ENCODE results near the gene RBM33.
"Not testable (repeated sequence)": the region's sequence is repeated elsewhere in the genome, so short reads cannot be mapped to it uniquely, and the experiment has no call there.

Gene RBM33, protein sequence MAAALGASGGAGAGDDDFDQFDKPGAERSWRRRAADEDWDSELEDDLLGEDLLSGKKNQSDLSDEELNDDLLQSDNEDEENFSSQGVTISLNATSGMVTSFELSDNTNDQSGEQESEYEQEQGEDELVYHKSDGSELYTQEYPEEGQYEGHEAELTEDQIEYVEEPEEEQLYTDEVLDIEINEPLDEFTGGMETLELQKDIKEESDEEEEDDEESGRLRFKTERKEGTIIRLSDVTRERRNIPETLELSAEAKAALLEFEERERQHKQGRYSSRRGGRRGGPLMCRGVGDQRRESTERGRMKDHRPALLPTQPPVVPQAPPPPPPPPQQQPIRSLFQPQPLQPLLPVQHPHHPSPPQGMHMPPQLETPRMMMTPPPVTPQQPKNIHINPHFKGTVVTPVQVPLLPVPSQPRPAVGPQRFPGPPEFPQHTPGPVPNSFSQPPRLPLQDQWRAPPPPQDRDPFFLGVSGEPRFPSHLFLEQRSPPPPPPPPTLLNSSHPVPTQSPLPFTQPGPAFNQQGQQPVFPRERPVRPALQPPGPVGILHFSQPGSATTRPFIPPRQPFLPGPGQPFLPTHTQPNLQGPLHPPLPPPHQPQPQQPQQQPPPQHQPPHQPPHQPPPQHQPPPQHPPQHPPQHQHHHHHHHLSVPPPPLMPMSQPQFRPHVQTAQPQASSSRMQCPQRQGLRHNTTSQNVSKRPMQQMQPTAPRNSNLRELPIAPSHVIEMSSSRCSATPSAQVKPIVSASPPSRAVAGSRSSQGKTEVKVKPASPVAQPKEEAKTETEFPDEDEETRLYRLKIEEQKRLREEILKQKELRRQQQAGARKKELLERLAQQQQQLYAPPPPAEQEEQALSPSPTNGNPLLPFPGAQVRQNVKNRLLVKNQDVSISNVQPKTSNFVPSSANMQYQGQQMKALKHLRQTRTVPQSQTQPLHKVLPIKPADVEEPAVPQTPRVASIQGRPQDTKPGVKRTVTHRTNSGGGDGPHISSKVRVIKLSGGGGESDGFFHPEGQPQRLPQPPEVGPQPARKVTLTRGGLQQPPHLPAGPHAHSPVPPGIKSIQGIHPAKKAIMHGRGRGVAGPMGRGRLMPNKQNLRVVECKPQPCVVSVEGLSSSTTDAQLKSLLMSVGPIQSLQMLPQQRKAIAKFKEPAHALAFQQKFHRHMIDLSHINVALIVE

DNA sequence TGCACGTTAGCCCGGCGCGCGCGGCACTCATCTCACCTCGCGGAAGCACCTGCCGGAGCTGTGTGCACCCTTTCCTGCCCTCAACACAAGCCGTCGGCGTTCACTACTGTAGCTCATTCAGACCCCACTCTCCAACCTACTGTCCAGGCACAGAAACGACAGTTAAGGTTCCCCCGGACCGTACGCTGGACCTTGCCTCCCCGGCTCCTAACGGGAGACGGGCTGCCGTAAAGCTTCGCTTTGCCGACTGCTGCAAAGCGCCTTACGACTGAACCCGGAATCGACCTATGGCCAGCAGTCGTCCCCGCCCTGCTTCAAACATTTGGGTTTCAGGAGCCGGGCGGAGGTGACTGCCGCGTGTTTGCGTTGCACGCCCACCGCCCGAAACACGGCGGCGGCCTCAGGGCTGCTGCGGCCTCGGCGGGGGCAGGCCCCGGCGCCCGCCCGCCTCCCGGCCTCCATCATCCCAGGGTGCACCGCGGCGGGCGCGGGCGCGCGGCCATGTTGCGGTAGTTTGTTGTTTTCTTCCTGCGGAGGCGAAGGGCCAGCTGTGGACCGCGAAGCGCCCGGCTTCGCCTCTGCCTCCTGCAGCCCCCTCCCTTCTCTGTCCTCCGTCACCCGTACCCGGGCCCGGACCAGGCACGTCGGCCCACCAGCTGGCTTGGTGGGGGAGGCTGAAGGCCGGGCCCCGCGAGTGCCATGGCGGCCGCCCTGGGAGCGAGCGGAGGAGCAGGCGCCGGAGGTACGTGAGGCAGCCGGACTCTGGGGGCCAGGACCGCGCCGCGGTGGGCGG lies at the start of gene RBM33:
RBM33 (plus strand) TSS at position 484 of the 793 bp plus-strand sequence; CDS start at position 700, 216 bp downstream.
- peak within 1 kb of the TSS; percentile 93 to 99 (median 98) for H3K27ac ChIP-seq
- H3K4me3 ChIP-seq = peak within 1 kb of the TSS; percentile 69 to 99 (median 92)

DNA sequence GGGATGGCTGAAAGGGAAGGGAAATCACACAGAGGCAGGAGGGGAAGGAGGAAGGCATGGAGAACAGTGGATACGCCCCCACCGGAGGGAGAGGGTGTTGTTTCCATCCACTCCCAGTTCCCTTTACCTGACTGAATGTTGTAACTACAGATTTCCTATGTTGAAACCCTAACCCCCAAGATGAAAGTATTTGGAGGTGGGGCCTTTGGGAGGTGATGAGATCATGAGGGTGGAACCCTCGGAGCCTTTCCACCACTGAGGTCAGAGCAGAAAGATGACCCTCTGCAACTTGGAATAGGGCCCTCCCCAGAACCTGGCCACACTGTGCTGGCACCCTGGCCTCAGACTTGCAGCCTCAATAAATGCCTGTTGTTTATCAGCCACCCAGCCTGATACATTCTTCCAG lies 49.5 kb upstream of the RBM33 start:
- Histone ChIP-seq H3K27ac (no peak overlapping the region), H3K4me3 (no peak overlapping the region)

DNA sequence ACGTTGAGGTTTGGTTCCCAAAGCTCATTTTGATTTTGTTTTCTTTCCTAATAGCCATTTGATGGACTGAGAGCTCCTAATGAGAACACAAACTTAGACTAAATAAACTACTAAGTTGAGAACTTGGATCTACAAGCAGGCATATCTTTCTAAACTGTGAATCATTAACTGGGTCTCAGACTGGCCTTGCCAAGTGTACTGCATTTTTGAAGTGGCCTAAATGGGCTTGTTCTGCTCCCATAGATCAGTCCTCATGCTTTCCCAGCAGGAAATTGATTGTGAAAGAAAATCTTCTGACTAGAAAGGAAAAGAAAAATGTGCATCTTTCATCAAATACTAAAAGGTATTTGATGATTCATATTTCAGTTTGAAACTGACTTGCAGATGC lies 46.7 kb upstream of the RBM33 start:
- no peak overlapping the region for H3K27ac ChIP-seq
- no peak overlapping the region for H3K4me3 ChIP-seq

DNA sequence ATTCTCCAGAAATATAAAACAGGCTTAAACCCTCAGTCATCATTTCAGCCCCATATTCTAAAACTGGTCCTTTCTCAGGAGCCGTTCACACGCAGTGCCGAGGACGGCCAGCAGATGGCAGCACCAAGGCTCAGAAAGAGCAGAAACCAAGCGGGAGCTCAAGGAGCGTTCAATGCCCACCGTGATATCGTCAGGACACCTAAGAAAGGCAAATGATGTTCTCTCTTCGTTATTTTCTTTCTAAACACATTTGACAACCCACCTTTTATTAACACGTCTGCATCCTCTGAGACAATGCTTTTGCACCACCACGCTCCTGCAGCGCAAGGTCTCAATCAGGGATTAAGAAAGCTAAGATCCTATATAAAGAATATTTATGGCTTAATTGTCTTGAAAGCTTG lies 45.7 kb upstream of the RBM33 start:
- Histone ChIP-seq H3K4me3 (no peak overlapping the region), H3K27ac (no peak overlapping the region)

DNA sequence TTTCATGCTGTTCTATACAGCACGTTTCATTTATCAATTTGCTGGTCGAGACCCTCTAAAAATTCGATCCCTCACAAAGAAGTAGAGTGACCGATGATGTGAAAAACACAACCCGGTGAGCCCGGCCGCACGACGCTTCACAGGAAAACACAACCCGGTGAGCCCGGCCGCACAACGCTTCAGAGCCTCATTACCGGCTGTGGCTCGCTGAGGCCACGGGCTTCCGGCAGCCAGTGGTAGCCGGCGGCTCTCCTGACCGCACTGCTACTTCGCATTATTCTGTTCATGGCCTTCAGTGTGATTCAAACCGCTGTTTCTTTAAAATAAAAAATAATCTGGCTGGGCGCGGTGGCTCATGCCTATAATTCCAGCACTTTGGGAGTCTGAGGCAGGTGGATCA lies 42.3 kb upstream of the RBM33 start:
- Histone ChIP-seq H3K27ac (no peak overlapping the region), H3K4me3 (no peak overlapping the region)

DNA sequence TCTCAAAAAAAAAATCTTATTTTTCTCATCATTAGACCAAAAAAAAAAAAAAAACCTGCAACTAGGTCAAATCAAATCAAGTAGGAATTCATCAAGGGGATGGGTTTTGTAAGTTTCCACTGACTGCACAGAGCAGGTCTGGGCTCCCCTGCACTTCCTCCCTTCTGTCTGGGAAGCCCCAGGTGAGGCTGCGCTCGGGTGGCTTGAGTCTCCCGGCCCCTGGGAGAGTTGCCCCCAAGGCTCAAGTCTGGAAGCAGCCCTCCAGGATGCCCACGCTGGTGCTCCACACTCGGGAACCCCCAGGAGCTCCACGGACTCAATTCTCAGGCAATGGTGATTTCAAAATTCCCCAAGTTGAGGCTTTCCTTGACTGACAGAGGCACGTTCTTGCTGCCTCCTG lies 41.7 kb upstream of the RBM33 start:
- no peak overlapping the region for H3K27ac ChIP-seq
- no peak overlapping the region for H3K4me3 ChIP-seq

DNA sequence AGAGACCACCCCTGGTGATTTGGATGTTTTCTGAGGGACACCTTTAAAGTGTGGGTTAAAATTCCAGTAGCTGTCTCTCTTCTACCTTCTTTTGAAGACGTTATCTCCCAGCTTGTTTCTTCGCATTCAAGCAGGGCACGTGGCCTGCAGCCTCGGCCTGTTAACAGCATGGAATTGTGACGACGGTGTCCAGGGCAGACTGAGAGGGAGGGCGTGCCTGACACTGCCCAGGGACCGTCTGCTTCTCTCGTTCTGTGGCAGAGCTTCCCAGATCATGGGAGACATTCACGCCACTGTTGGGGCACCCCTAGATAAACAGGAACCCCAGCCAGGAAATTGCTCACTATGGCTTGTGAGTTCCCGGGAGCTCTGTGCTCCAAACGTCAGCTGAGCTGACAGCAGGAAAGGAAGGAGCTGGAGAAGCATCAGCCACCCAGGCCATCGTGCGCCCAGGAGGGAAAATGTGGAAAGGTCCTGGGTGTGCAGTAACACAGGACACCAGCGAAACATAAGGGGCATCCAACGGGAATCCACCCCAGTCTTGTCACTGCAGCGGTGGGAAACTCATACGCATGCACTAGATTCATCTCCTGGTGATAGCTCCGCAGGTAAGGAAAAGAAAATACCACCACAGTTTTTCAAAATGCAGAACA lies 41.1 kb upstream of the RBM33 start:
- H3K27ac ChIP-seq = no peak overlapping the region
- no peak overlapping the region for H3K4me3 ChIP-seq

DNA sequence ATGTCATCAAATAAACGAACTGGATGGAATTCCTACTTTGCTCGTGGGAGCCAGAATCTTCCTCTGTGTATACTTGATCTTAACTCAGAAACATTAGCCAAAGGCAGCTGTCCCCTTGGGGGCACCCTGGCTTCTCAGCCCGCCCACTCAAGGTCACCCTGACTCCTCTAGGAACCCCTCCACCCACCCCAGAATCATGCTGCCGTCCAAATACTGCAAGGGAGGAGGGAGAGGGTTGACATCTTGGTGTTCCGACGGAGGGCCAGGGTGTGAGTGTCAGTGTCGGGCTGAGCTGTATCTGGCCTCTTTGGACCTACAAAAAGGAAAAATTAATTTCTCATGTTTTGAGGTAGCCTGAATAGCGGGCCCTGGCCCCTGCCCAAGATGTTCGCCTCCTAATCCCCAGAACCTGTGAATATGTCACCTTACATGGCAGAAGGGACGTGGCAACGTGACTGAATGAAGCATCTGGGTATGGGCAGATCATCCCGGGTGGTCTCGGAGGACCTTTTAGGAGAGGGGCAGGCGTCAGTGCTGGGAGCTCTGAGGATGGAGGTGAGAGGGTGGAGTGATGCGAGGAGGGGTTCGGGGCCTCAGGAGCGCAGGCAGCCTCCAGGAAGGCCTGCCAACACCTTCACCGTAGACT lies 40.5 kb upstream of the RBM33 start:
- Histone ChIP-seq H3K4me3 (no peak overlapping the region), H3K27ac (no peak overlapping the region)

DNA sequence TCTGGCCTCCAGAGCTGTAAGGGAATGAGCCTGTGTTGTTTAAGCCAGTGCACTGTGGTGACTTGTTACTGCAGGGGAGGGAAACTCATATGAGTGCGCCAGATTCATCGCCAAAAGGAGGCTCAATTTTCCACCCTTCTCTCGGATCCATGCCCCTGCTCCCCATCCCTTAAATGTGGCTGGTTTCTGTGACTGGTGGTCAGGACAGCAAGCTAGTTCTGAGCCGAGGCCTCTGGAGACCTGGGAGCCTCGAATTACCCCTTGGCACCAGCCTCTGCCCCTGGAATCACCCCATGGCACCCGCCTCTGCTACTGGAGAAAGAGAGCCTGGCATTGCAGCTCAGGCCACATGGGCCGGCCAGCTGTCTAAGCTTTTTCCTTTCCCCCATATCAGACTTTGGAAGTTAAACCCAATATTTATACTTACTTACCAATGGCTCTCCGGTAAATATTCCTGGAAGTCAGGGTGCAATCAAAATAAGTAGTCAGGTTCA lies 39.9 kb upstream of the RBM33 start:
- Histone ChIP-seq H3K27ac (no peak overlapping the region), H3K4me3 (no peak overlapping the region)

DNA sequence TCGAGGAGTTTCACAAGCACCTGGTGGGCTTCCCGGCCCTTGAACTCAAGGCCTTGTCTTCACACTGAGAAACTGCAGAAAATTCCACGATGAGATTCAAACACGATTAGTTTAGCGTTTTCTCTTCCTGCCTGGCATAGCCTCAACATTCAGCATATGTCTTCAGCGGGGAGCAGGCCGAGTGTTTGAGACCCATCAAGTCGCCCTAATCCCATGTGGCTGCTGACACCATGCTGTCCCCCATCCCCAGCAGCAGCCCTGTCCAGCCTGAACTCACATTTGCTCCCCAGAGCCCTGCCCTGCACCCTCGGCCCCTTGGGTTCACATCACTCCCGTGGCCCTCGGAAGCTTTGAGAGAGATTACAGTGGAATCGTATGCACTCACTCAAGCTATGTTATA lies 35.3 kb upstream of the RBM33 start:
- Histone ChIP-seq H3K4me3 (no peak overlapping the region), H3K27ac (no peak overlapping the region)

DNA sequence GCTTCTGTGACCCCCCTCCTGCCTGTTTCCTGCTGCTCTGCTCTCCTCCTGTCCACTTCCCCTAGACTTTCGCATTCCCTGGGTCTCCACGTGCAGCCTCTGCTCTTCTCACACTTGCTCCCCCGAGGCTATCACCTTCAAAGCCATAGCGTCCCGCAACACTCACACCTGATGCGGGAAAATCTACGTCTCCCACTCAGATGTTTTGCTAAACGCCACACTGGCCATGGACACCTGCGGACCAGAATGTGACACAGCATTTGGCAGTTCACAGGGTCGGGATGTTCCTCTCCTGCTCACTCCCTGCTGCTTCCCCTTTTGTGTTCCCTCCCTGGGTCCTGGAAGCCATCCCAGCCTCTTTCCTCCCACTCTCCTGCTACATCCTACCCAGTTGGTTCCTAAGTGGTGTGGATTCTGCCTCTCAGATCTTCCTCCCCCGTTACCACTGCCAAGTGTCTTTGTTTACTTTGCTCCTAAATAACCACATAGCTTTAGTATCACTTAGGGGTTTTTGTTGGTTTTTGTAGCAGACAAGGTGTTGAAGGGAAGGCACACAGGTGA lies 33.7 kb upstream of the RBM33 start:
- Histone ChIP-seq H3K27ac (no peak overlapping the region), H3K4me3 (no peak overlapping the region)

DNA sequence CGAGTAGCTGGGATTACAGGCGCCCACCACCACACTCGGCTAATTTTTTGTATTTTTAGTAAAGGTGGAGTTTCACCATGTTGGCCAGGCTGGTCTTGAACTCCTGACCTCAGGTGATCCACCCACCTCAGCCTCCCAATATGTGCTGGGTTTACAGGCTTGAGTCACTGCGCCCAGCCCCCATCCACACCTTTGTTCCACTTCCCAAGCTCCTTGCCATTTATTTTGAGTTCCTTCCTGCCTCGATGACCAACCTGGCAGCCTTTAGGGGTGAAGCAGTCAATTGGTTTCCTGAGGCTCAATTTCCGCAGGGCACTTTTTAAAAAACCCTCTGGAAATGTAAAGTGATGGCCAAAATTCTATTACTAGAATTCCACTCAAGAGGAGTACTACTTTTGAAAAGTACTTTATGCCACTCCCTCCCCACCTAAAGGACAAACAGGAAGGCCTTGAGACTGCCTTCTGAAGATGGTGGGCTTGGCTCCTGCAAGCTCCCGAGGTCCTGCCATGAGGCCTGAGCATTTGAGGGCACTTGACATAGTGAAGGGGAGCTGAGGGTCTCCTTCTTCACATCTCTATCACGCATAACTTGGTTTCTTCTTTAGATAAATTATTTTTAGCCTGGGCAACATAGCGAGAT lies 32.5 kb upstream of the RBM33 start:
- H3K27ac ChIP-seq = no peak overlapping the region

DNA sequence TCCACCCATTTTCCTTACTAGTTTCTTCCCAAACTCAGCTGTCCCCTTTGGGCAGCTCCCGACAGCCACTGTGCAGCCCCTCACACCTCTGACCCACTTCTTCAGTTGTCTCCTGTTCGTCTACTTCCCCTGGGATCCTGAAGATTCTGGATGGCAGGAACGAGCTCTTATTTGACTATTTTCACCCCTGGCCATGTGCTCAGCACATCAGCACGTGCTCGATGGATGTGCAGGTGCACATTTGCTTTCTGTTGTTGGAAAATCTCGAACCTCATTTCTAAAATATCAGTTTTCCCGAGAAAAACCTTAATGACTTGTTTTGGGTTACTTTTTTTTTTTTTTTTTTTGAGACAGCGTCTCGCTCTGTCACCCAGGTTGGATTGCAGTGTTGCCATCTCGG lies 31.8 kb upstream of the RBM33 start:
- H3K27ac ChIP-seq = no peak overlapping the region
- no peak overlapping the region for H3K4me3 ChIP-seq

More for the DNA sequence above, 32.5 kb upstream of the RBM33 start:
- H3K4me3 ChIP-seq = no peak overlapping the region

DNA sequence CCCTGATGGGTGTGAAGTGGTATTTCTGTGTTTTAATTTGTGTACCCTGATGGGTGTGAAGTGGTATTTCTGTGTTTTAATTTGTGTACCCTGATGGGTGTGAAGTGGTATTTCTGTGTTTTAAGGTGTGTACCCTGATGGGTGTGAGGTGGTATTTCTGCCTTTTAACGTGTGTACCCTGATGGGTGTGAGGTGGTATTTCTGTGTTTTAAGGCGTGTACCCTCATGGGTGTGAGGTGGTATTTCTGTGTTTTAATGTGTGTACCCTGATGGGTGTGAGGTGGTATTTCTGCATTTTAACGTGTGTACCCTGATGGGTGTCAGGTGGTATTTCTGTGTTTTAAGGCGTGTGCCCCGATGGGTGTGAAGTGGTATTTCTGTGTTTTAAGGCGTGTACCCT lies 29.4 kb upstream of the RBM33 start:
- not testable (repeated sequence) for H3K27ac ChIP-seq, H3K4me3 ChIP-seq

DNA sequence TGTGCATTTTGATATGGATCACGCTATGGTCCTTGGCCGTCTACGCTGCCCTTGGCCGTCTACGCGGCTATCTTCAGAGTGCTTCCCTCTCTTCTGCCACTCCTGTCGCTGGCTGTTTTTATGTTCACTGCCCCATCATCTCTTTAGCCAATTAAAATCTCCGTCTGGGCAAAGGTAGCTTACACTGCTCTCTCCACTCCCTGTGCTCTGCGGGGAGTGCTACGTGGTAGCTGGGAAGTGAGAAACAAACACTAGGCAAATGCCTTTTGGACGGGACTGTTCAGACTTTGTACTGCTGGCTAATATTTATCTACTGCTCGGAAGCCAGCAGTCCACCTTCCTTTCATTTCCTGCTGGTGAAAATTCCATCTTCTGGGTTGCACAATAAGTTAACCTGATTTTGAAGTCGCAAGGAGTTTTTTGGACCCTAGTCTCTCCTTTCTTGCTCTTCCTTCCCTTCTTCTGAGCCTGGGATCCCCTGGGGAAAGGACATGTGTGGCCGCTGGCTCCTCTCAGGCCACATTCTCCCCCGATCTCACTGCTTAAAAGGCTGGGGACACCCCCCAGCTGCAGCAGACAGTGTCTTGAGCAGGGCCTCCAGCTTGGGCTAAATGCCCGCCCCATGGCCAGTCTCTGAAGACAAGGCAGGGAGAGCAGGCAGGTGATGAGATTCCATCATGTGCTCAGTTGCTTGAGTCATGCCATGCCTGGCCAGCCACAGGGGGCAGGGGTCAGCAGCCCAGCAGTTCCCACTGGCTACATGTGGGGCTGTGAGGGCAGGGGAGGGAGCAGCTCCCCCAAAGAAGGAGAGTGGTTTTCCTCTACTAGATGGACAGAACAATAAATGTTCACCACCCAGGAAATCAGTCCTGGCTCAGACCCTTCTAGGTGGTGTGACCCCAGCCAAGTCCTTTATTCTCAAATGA lies 25.5 kb upstream of the RBM33 start:
- no peak overlapping the region for H3K4me3 ChIP-seq
- H3K27ac ChIP-seq = no peak overlapping the region

DNA sequence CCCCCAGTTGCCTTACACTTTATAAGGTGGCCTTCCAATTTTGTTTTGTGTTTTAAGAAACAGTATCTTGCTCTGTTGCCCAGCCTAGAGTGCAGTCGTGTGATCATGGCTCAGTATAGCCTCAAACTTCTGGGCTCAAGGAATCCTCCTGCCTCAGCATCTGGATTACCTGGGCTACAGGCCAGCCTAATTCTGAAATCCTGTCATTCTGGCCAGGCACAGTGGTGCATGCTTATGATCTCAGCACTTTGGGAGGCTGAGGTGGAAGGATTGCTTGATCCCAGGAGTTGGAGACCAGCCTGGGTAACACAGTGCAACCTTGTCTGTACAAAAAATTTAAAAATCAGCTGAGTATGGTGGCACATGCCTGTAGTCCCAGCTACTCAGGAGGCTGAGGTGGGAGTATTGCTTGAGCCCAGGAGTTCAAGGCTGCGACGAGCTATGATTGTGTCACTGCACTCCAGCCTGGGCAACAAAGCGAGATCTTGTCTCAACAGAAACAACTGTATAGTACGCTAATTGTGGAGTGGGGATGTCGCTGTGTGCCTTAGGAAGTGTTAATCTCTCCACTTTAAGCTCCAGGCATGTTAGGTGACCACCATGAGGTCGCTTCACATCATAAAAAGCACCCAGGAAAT lies 24.7 kb upstream of the RBM33 start:
- no peak overlapping the region for H3K27ac ChIP-seq
- no peak overlapping the region for H3K4me3 ChIP-seq
